Measurements from ENCODE around the gene ANP32A. TPM values are rescaled to one million over a fixed set of nuclear protein-coding genes. Genes with fewer than 3 reads are reported as not detected.

Gene ANP32A
- total and polyA plus RNA-seq, 9 of the 15 experiments (the other 6 are each of a cell fraction or from before 2014, with no cell fraction given), result 13.2 to 656 (median 210) TPM

GRCh38 chr15:68809517-68809916 lies 11.2 kb downstream of the ANP32A start (continued):
- TF ChIP-seq, protein P1, sequence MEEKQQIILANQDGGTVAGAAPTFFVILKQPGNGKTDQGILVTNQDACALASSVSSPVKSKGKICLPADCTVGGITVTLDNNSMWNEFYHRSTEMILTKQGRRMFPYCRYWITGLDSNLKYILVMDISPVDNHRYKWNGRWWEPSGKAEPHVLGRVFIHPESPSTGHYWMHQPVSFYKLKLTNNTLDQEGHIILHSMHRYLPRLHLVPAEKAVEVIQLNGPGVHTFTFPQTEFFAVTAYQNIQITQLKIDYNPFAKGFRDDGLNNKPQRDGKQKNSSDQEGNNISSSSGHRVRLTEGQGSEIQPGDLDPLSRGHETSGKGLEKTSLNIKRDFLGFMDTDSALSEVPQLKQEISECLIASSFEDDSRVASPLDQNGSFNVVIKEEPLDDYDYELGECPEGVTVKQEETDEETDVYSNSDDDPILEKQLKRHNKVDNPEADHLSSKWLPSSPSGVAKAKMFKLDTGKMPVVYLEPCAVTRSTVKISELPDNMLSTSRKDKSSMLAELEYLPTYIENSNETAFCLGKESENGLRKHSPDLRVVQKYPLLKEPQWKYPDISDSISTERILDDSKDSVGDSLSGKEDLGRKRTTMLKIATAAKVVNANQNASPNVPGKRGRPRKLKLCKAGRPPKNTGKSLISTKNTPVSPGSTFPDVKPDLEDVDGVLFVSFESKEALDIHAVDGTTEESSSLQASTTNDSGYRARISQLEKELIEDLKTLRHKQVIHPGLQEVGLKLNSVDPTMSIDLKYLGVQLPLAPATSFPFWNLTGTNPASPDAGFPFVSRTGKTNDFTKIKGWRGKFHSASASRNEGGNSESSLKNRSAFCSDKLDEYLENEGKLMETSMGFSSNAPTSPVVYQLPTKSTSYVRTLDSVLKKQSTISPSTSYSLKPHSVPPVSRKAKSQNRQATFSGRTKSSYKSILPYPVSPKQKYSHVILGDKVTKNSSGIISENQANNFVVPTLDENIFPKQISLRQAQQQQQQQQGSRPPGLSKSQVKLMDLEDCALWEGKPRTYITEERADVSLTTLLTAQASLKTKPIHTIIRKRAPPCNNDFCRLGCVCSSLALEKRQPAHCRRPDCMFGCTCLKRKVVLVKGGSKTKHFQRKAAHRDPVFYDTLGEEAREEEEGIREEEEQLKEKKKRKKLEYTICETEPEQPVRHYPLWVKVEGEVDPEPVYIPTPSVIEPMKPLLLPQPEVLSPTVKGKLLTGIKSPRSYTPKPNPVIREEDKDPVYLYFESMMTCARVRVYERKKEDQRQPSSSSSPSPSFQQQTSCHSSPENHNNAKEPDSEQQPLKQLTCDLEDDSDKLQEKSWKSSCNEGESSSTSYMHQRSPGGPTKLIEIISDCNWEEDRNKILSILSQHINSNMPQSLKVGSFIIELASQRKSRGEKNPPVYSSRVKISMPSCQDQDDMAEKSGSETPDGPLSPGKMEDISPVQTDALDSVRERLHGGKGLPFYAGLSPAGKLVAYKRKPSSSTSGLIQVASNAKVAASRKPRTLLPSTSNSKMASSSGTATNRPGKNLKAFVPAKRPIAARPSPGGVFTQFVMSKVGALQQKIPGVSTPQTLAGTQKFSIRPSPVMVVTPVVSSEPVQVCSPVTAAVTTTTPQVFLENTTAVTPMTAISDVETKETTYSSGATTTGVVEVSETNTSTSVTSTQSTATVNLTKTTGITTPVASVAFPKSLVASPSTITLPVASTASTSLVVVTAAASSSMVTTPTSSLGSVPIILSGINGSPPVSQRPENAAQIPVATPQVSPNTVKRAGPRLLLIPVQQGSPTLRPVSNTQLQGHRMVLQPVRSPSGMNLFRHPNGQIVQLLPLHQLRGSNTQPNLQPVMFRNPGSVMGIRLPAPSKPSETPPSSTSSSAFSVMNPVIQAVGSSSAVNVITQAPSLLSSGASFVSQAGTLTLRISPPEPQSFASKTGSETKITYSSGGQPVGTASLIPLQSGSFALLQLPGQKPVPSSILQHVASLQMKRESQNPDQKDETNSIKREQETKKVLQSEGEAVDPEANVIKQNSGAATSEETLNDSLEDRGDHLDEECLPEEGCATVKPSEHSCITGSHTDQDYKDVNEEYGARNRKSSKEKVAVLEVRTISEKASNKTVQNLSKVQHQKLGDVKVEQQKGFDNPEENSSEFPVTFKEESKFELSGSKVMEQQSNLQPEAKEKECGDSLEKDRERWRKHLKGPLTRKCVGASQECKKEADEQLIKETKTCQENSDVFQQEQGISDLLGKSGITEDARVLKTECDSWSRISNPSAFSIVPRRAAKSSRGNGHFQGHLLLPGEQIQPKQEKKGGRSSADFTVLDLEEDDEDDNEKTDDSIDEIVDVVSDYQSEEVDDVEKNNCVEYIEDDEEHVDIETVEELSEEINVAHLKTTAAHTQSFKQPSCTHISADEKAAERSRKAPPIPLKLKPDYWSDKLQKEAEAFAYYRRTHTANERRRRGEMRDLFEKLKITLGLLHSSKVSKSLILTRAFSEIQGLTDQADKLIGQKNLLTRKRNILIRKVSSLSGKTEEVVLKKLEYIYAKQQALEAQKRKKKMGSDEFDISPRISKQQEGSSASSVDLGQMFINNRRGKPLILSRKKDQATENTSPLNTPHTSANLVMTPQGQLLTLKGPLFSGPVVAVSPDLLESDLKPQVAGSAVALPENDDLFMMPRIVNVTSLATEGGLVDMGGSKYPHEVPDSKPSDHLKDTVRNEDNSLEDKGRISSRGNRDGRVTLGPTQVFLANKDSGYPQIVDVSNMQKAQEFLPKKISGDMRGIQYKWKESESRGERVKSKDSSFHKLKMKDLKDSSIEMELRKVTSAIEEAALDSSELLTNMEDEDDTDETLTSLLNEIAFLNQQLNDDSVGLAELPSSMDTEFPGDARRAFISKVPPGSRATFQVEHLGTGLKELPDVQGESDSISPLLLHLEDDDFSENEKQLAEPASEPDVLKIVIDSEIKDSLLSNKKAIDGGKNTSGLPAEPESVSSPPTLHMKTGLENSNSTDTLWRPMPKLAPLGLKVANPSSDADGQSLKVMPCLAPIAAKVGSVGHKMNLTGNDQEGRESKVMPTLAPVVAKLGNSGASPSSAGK (IDR thresholded peaks at IDR 0.05), result no peak

All from K562 (cell line).